Prostate gland (tissue), 2 donors: ENCODE data around the gene FRMPD1. TPM values are rescaled to one million over a fixed set of nuclear protein-coding genes. Genes with fewer than 3 reads are reported as not detected.
"Not testable (repeated sequence)": the region's sequence is repeated elsewhere in the genome, so short reads cannot be mapped to it uniquely, and the experiment has no call there.

Experiments
- DNase-seq: peaks from one replicate; pipeline ENCODE4 v3.0.0-alpha.2; 2019; ENCODE audit warnings: low spot score
- H3K27ac ChIP-seq, 2 donors: fragments of 200-600 bp; sonication (generic); 2 replicates each; pipeline ENCODE4 v1.5.1; 2017 to 2019
- H3K27me3 ChIP-seq: fragments of 200-600 bp; sonication (generic); replicated peaks from 2 replicates; pipeline ENCODE4 v1.5.1; 2019; ENCODE audit not compliant: insufficient read depth
- H3K36me3 ChIP-seq, 2 donors: fragments of 200-600 bp; sonication (generic); 1 replicate in 1 of 2; 2 replicates in 1 of 2; pipeline versions ENCODE4 v1.5.1 to v1.8.1; 2017 to 2019
- H3K4me1 ChIP-seq: fragments of 200-600 bp; sonication (generic); replicated peaks from 2 replicates; pipeline ENCODE4 v1.5.1; 2019
- H3K4me3 ChIP-seq, 2 donors: fragments of 200-600 bp; sonication (generic); 2 replicates each; pipeline ENCODE4 v1.5.1; 2017 to 2019
- H3K9me3 ChIP-seq: fragments of 200-600 bp; sonication (generic); 2 replicates; pipeline ENCODE4 v1.5.1; 2017
- CTCF ChIP-seq, 4 experiments: fragments of 200-600 bp in 2 of 4; fragments of 450-650 bp in 2 of 4; sonication (generic) in 2 of 4; IDR thresholded peaks; 1 replicate in 3 of 4; 2 replicates in 1 of 4; pipeline ENCODE4 v1.5.1; 2016 to 2019; ENCODE audit warnings: antibody characterized with exemption in 4 of 4, mild to moderate bottlenecking in 2 of 4, moderate library complexity in 2 of 4
- POLR2A ChIP-seq: fragments of 450-650 bp; IDR thresholded peaks from one replicate; pipeline ENCODE4 v1.6.1; 2016; ENCODE audit warnings: antibody characterized with exemption, mild to moderate bottlenecking
- POLR2AphosphoS5 ChIP-seq: sonication (generic); formaldehyde crosslinking; IDR thresholded peaks from one replicate; pipeline ENCODE4 v1.6.1; 2017; ENCODE audit warnings: antibody characterized with exemption
- WGBS: methylation state at CpG from one replicate; pipeline ENCODE4 v1.1.5; 2018; 5-methylcytosine and 5-hydroxymethylcytosine counted together
- intact Hi-C: fragments of 100-400 bp; cut with DNase I; formaldehyde crosslinking; loops from one replicate; pipeline ENCODE4 v1.14.2; 2022
- total RNA-seq, 2 donors: library from RNA; depleted of rRNA; stranded (reverse); fragments of >200 nt; gene quantifications; one replicate each; pipeline ENCODE4 v1.1.0, GENCODE V29; 2016

The FRMPD1 gene
- 10 to 100 TPM in 1 of 2 donors, under 1 TPM in 1; 0.36 to 47.6 TPM for total RNA-seq

DNA sequence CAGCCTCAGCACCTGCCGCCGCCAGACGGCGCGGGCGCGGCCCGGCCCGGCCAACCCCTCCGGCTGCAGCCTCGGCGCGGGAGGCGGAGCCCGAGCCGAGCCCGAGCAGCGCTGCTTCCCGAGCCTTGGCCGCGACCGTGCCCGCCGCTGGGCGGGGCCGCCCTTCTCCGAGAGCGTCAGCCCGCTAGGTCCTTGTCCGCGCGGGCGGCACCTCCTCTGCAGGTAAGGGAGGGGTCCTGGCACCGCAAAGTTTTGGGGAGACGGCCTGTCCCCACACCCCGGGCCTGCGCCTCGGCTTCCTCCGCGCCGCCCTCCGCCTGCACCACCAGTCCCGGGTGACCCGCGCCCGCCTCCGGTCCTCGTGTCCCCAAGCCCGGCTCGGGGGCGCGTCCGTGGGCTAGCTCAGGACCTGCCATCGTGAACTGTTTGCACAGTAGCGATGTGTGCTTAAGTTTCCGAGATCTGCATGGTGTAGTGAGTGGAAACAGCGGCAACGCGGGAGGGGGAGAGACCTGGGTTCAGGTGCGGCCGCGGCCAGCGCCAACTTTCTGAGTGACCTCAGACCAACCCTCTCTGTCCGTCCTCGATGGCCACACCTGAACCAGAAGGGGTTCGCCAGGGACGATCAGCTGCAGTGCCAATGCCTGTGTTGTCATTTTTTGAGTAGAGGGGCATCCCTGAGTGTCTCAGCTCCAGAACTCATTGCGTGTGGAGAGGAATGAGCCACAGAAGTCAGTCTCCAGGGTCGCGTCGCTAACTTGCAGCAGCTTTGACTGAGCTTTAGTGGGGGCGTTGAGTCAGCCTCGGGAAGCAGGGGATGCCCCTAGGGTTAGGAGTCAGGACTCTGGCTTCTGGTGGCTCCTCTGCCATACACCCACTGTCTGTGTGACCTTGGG is at the start of gene FRMPD1:
TSS of gene FRMPD1 (plus strand) at position 82 of the 896 bp plus-strand sequence. CDS start 41,688 bp downstream, outside the sequence.
- Histone ChIP-seq H3K27me3 (no peaks in the 10 kb centered on the region), H3K9me3 (no peaks in the 10 kb centered on the region), H3K36me3 (no peaks in the 10 kb centered on the region), H3K27ac (no peak within 1 kb of the TSS), H3K4me1 (no peaks in the 10 kb centered on the region), H3K4me3 (peak within 1 kb of the TSS; percentile 33 to 51)
- peak; percentile 36 for DNase-seq
- WGBS, result under 1% methylated on average over 56 of the region's 73 CpGs
- TF ChIP-seq POLR2AphosphoS5, result no peak
- TF ChIP-seq CTCF (IDR thresholded peaks at IDR 0.05), result no peak
- TF ChIP-seq POLR2A, result no peak
- intact Hi-C loops, result no loop called here

GRCh38 chr9:37602061-37602460 is 48.7 kb upstream of the FRMPD1 start:
- 96% methylated on average over 4 of the region's 4 CpGs for WGBS
- H3K36me3 ChIP-seq, H3K4me1 ChIP-seq, H3K4me3 ChIP-seq, DNase-seq, H3K27me3 ChIP-seq, H3K9me3 ChIP-seq, intact Hi-C loops, H3K27ac ChIP-seq: not testable (repeated sequence)

DNA sequence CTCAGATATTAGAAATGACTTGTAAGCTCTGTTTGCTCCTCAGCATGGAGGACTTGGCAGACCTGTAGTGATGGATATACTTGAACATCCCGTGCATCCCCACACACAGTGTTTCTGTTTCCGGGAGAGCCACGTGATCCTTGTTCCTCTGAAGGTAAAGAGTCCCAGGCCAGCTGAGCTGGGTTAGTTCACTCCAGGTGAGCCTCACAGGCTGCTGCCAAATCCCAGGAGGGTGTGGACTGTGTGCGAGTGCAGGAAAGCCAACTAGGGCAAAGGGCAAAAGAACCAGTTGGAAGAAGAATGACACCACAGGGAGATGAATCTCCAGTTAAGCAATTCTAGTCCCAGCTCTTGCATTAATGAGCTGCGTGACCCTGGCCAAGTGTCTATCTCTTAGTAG is 47.9 kb upstream of the FRMPD1 start:
- no peak overlapping the region for H3K27ac ChIP-seq
- no peaks in the 10 kb centered on the region for H3K4me1 ChIP-seq
- H3K36me3 ChIP-seq, result no peaks in the 10 kb centered on the region
- no peaks in the 10 kb centered on the region for H3K9me3 ChIP-seq
- no peak overlapping the region for H3K4me3 ChIP-seq
- H3K27me3 ChIP-seq, result no peaks in the 10 kb centered on the region
- WGBS, result 23% methylated on average over 5 of the region's 5 CpGs
- DNase-seq, result peak; percentile 85
- intact Hi-C loops, result no loop called here
- TF ChIP-seq POLR2A, result no peak
- peak; percentile 76 for TF ChIP-seq POLR2AphosphoS5

GRCh38 chr9:37604296-37604695 is 46.5 kb upstream of the FRMPD1 start:
- Histone ChIP-seq H3K36me3 (no peaks in the 10 kb centered on the region), H3K4me3 (no peak overlapping the region), H3K27me3 (no peaks in the 10 kb centered on the region), H3K4me1 (no peaks in the 10 kb centered on the region), H3K27ac (no peak overlapping the region), H3K9me3 (no peaks in the 10 kb centered on the region)
- intact Hi-C loops, result no loop called here
- no peak for DNase-seq
- no peak for TF ChIP-seq POLR2A
- no peak for TF ChIP-seq CTCF (IDR thresholded peaks at IDR 0.05)
- TF ChIP-seq POLR2AphosphoS5, result no peak
- WGBS, result 66% methylated on average over 1 of the region's 1 CpG

DNA sequence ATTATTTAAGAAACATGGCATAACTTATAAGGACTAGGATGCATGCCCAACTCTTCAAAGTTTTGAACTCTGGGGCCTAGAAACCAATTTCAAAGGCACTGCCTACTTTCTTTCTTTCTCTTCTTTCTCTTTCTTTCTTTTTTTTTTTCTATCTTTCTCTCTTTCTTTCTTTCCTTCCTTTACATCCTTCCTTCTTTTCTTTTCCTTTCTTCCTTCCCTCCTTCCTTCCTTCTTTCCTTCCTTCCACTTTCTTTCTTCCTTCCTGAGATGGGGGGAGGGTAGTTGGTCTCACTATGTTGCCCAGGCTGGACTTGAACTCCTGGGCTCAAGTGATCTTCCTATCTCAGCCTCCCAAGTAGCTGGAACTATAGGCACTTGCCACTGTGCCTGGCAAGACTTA is 42.5 kb upstream of the FRMPD1 start:
- no peak for TF ChIP-seq POLR2A
- no peak for TF ChIP-seq POLR2AphosphoS5
- no peak for TF ChIP-seq CTCF (IDR thresholded peaks at IDR 0.05)
- Histone ChIP-seq H3K27me3 (no peaks in the 10 kb centered on the region), H3K9me3 (no peaks in the 10 kb centered on the region), H3K4me3 (no peak overlapping the region), H3K36me3 (no peaks in the 10 kb centered on the region), H3K4me1 (no peaks in the 10 kb centered on the region), H3K27ac (no peak overlapping the region)
- intact Hi-C loops, result no loop called here
- DNase-seq, result no peak
